NCI-H526 (cell line): Measurements from ENCODE around the gene ADIPOR2.

Experiments used
- DNase-seq, 2 experiments: peaks; one replicate each; lab custom pipeline; 2025; lab: John Stamatoyannopoulos, UW

Gene ADIPOR2

GRCh38 chr12:1799051-1799881 lies 108.4 kb downstream of the ADIPOR2 start:
- DNase-seq = no peak

- DNase-seq = no peak
Observed at GRCh38 chr12:1799882-1800400, 109.1 kb downstream of the ADIPOR2 start.

- peak; percentile 72 to 88 for DNase-seq
Observed at GRCh38 chr12:1800401-1801302, 109.8 kb downstream of the ADIPOR2 start.

- no peak for DNase-seq
Observed at GRCh38 chr12:1801303-1801975, 110.6 kb downstream of the ADIPOR2 start.

- peak; percentile 22 to 64 for DNase-seq
Observed at GRCh38 chr12:1803736-1804135, 112.9 kb downstream of the ADIPOR2 start.

- DNase-seq = peak; percentile 80 to 95
Observed at GRCh38 chr12:1804545-1805332, 113.9 kb downstream of the ADIPOR2 start.

GRCh38 chr12:1805441-1806081 lies 114.7 kb downstream of the ADIPOR2 start:
- no peak for DNase-seq

- no peak for DNase-seq
Observed at GRCh38 chr12:1806301-1807086, 115.6 kb downstream of the ADIPOR2 start.

GRCh38 chr12:1807087-1807860 lies 116.4 kb downstream of the ADIPOR2 start:
- DNase-seq = no peak

- DNase-seq = no peak
Observed at GRCh38 chr12:1808036-1808797, 117.3 kb downstream of the ADIPOR2 start.

- DNase-seq = no peak
Observed at GRCh38 chr12:1808798-1809480, 118.1 kb downstream of the ADIPOR2 start.

- no peak for DNase-seq
Observed at GRCh38 chr12:1809591-1810190, 118.8 kb downstream of the ADIPOR2 start.

- DNase-seq = no peak
Observed at GRCh38 chr12:1810201-1810930, 119.5 kb downstream of the ADIPOR2 start.

- no peak for DNase-seq
Observed at GRCh38 chr12:1810931-1811280, 120.0 kb downstream of the ADIPOR2 start.

- no peak for DNase-seq
Observed at GRCh38 chr12:1811281-1811947, 120.5 kb downstream of the ADIPOR2 start.

GRCh38 chr12:1811948-1812291 lies 121.0 kb downstream of the ADIPOR2 start:
- DNase-seq = no peak
